OCI-LY1 (cell line): ENCODE measurements around the gene PEAK1.

Source experiments
- H2AFZ ChIP-seq: fragments of 200-600 bp; sonication (generic), shearing (Covaris generic); 2 replicates; pipeline ENCODE4 v1.6.0; 2014; ENCODE audit warnings: antibody characterized with exemption, mild to moderate bottlenecking, low read length
- H3F3A ChIP-seq: fragments of 200-600 bp; sonication (generic), shearing (Covaris generic); 2 replicates; pipeline ENCODE4 v1.6.0; 2014; ENCODE audit warnings: mild to moderate bottlenecking, antibody characterized with exemption, low read length, moderate library complexity; ENCODE audit not compliant: insufficient read depth
- H3K27ac ChIP-seq: fragments of 200-600 bp; sonication (generic); 2 replicates; pipeline ENCODE4 v1.5.1; 2014; ENCODE audit warnings: low read length, mixed run types, mild to moderate bottlenecking, low read depth; ENCODE audit not compliant: poor library complexity, severe bottlenecking
- H3K27me3 ChIP-seq: fragments of 200-600 bp; sonication (generic); 2 replicates; pipeline ENCODE4 v1.6.0; 2014; ENCODE audit warnings: antibody characterized with exemption, mild to moderate bottlenecking, low read length, moderate library complexity; ENCODE audit not compliant: insufficient read depth
- H3K36me3 ChIP-seq: fragments of 200-600 bp; sonication (generic); 2 replicates; pipeline ENCODE4 v1.6.1; 2014; ENCODE audit warnings: mild to moderate bottlenecking, antibody characterized with exemption, low read length, moderate library complexity, mixed read lengths; ENCODE audit not compliant: insufficient read depth
- H3K4me1 ChIP-seq: fragments of 200-600 bp; sonication (generic); 2 replicates; pipeline ENCODE4 v1.5.1; 2014; ENCODE audit warnings: mild to moderate bottlenecking, low read length, moderate library complexity; ENCODE audit not compliant: insufficient read depth, severe bottlenecking
- H3K4me2 ChIP-seq: fragments of 200-600 bp; sonication (generic), shearing (Covaris generic); 2 replicates; pipeline ENCODE4 v1.6.1; 2014; ENCODE audit warnings: low read length
- H3K4me3 ChIP-seq: fragments of 200-600 bp; sonication (generic); 2 replicates; pipeline ENCODE4 v1.5.1; 2014; ENCODE audit warnings: low read length, low read depth, mild to moderate bottlenecking, mixed read lengths; ENCODE audit not compliant: poor library complexity, severe bottlenecking
- H3K79me2 ChIP-seq: fragments of 200-600 bp; shearing (Covaris generic); 2 replicates; pipeline ENCODE4 v1.6.1; 2016; ENCODE audit warnings: mixed run types, low read length, mixed read lengths; ENCODE audit not compliant: insufficient read depth
- H3K9ac ChIP-seq: fragments of 200-600 bp; sonication (generic), shearing (Covaris generic); 2 replicates; pipeline ENCODE4 v1.6.1; 2014; ENCODE audit warnings: mild to moderate bottlenecking, low read length, mixed read lengths
- H3K9me2 ChIP-seq: fragments of 200-600 bp; sonication (generic), shearing (Covaris generic); 2 replicates; pipeline ENCODE4 v1.6.1; 2014; ENCODE audit warnings: low read depth, mild to moderate bottlenecking, low read length, mixed read lengths
- H3K9me3 ChIP-seq: fragments of 200-600 bp; shearing (Covaris generic); 2 replicates; pipeline ENCODE4 v1.6.1; 2014; ENCODE audit warnings: low read length, mixed read lengths
- H4K20me1 ChIP-seq: fragments of 200-600 bp; sonication (generic), shearing (Covaris generic); 2 replicates; pipeline ENCODE4 v1.6.0; 2016; ENCODE audit warnings: mild to moderate bottlenecking, low read length; ENCODE audit not compliant: insufficient read depth
- CTCF ChIP-seq: fragments of 200-600 bp; sonication (generic), shearing (Covaris generic); IDR thresholded peaks from 2 replicates; pipeline ENCODE4 v1.5.1; 2017; ENCODE audit warnings: mild to moderate bottlenecking, antibody characterized with exemption, low read length, moderate library complexity, mixed read lengths
- EZH2 ChIP-seq: fragments of 200-600 bp; sonication (generic), shearing (Covaris generic); IDR thresholded peaks from 2 replicates; pipeline ENCODE4 v1.8.0; 2017; ENCODE audit warnings: borderline replicate concordance, mixed run types, mild to moderate bottlenecking, antibody characterized with exemption, low read length, moderate library complexity, mixed read lengths

Gene PEAK1

GRCh38 chr15:77167406-77167805, 252.5 kb downstream of the PEAK1 start:
- Histone ChIP-seq H3K4me3 (no peak overlapping the region), H3K9me3 (no peaks in the 10 kb centered on the region), H4K20me1 (no peaks in the 10 kb centered on the region), H2AFZ (no peak overlapping the region), H3K27me3 (no peaks in the 10 kb centered on the region), H3K9ac (no peak overlapping the region), H3K4me2 (no peak overlapping the region), H3K27ac (no peak overlapping the region), H3F3A (no peaks in the 10 kb centered on the region), H3K36me3 (no peaks in the 10 kb centered on the region), H3K9me2 (no peaks in the 10 kb centered on the region), H3K4me1 (no peaks in the 10 kb centered on the region), H3K79me2 (no peaks in the 10 kb centered on the region)
- TF ChIP-seq CTCF (no peak), EZH2 (no peak)

GRCh38 chr15:77163781-77164384, 256.0 kb downstream of the PEAK1 start:
- Histone ChIP-seq H3K4me3 (no peak overlapping the region), H4K20me1 (no peaks in the 10 kb centered on the region), H3K4me2 (no peak overlapping the region), H3K9ac (no peak overlapping the region), H3K9me2 (no peaks in the 10 kb centered on the region), H3K36me3 (no peaks in the 10 kb centered on the region), H3K27ac (no peak overlapping the region), H3K9me3 (no peaks in the 10 kb centered on the region), H3K79me2 (no peaks in the 10 kb centered on the region), H3K4me1 (no peaks in the 10 kb centered on the region), H3K27me3 (no peaks in the 10 kb centered on the region), H3F3A (no peaks in the 10 kb centered on the region), H2AFZ (no peak overlapping the region)
- TF ChIP-seq CTCF, result no peak

- no peak overlapping the region for H3K4me3 ChIP-seq
- H4K20me1 ChIP-seq, result no peaks in the 10 kb centered on the region
- H3K36me3 ChIP-seq, result no peaks in the 10 kb centered on the region
- no peaks in the 10 kb centered on the region for H3F3A ChIP-seq
- H3K9ac ChIP-seq, result no peak overlapping the region
- H3K4me1 ChIP-seq, result no peaks in the 10 kb centered on the region
- no peak overlapping the region for H3K27ac ChIP-seq
- H3K4me2 ChIP-seq, result no peak overlapping the region
- H3K27me3 ChIP-seq, result no peaks in the 10 kb centered on the region
- H2AFZ ChIP-seq, result no peak overlapping the region
- H3K9me3 ChIP-seq, result no peaks in the 10 kb centered on the region
- TF ChIP-seq CTCF (no peak), EZH2 (no peak)
- H3K9me2 ChIP-seq, result no peaks in the 10 kb centered on the region
- H3K79me2 ChIP-seq, result no peaks in the 10 kb centered on the region
These were observed 256.9 kb downstream of the PEAK1 start for GRCh38 chr15:77162872-77163633.
